Measurements from ENCODE around the gene MAML2.

The MAML2 gene

DNA sequence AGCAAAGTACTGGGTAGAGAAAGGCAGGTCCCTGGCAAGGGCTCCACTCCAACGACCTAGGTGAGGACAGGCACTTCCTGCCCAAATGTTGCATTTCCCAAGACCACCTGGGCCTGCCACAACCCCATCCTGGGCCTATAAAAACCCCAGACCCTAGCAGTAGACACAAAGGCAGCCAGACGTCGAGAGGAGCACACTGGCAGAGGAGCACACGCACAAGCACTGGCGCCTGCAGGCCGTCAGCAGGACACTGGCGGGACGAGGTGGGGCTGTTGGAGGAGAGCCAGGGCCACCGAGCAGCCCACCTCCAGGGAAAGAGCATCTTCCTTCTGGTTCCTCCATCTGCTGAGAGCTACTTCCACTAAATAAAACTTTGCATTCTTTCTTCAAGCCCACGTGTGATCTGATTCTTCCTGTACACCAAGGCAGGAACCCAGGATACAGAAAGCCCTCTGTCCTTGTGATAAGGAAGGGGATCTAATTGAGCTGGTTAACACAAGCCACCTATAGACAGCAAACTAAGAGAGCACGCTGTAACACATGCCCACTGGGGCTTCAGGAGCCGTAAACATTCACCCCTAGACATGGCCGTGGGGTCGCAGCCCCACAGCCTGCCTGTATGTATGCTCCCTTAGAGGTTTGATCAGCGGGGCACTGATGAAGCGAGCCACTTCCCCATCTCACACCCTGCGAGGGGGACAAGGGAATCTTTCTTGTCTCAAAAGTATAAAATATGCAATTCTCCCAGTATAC, 329.4 kb downstream of the MAML2 start:
- TF ChIP-seq GATA2 (IDR thresholded peaks at IDR 0.05; ENCODE audit: low read depth, low read length), result no peak

- TF ChIP-seq GATA3 (IDR thresholded peaks at IDR 0.05; ENCODE audit: low read depth, low read length), result no peak
- TF ChIP-seq GATA2 (IDR thresholded peaks at IDR 0.05; ENCODE audit: low read depth, low read length), result no peak
Measured at GRCh38 chr11:96012086-96012824, 330.7 kb downstream of the MAML2 start.

- no peak for TF ChIP-seq GATA3 (IDR thresholded peaks at IDR 0.05; ENCODE audit: low read depth, low read length)
- TF ChIP-seq GATA2 (IDR thresholded peaks at IDR 0.05; ENCODE audit: low read depth, low read length), result no peak
Measured at GRCh38 chr11:96010683-96011082, 332.3 kb downstream of the MAML2 start.

GRCh38 chr11:96008161-96008720, 334.8 kb downstream of the MAML2 start:
- TF ChIP-seq GATA2 (IDR thresholded peaks at IDR 0.05; ENCODE audit: low read depth, low read length), result no peak
- no peak for TF ChIP-seq GATA3 (IDR thresholded peaks at IDR 0.05; ENCODE audit: low read depth, low read length)

DNA sequence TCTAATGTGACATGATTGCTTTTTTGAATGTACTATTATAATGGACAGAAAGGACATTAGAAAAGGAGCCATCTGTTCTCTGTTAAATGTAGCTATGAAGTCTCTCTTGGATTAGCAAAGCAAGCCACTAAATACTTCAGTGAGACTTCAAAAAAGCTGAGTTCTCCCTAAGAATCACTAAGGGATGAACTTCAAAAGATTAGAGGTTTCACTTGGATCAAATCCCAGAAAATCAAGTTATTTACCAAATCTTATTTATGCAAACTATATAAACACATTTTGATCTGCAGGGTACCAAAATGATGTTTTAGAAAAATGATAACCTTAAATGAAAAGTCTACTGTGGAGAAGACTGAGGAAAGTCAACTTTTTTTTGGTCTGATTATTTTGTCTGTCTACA, 337.0 kb downstream of the MAML2 start:
- TF ChIP-seq GATA3 (IDR thresholded peaks at IDR 0.05; ENCODE audit: low read depth, low read length) (no peak), GATA2 (IDR thresholded peaks at IDR 0.05; ENCODE audit: low read depth, low read length) (no peak)

DNA sequence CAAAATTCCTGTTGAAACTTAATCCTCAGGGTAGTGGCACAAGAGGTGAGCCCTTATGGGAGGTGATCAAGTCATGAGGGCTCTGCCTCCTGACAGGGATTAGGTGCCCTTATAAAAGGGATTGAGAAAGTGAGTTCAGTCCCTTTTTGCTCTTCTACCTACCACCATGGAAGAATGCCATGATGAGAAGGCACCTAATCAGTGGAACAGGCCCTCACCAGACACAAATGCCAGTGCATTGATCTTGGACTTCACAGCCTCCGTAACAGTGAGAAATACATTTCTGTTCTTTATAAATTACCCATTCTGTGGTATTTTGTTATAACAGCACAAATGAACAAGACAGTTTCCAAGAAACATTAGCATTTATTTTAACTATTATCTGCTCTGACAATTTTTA, 338.1 kb downstream of the MAML2 start:
- TF ChIP-seq GATA2 (IDR thresholded peaks at IDR 0.05; ENCODE audit: low read depth, low read length), result no peak
- TF ChIP-seq GATA3 (IDR thresholded peaks at IDR 0.05; ENCODE audit: low read depth, low read length), result no peak

DNA sequence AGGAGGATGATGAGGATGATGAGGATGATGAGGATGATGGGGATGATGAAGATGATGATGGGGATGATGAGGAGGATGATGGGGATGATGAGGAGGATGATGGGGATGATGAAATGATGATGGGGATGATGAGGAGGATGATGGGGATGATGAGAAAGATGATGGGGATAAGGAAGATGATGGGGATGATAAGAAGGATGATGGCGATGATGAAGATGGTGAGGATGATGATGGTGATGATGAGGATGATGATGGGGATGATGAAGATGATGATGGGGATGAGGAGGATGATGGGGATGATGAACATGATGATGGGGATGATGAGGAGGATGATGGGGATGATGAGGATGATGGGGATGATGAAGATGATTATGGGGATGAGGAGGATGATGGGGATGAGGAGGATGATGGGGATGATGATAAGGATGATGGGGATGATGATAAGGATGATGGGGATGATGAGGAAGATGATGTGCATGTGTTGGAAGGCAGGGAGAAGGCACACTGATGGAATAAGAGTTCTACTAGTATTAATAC, 340.2 kb downstream of the MAML2 start:
- TF ChIP-seq GATA2 (IDR thresholded peaks at IDR 0.05; ENCODE audit: low read depth, low read length) (no peak), GATA3 (IDR thresholded peaks at IDR 0.05; ENCODE audit: low read depth, low read length) (no peak)

GRCh38 chr11:96002339-96002738, 340.7 kb downstream of the MAML2 start:
- TF ChIP-seq GATA3 (IDR thresholded peaks at IDR 0.05; ENCODE audit: low read depth, low read length) (no peak), GATA2 (IDR thresholded peaks at IDR 0.05; ENCODE audit: low read depth, low read length) (no peak)

DNA sequence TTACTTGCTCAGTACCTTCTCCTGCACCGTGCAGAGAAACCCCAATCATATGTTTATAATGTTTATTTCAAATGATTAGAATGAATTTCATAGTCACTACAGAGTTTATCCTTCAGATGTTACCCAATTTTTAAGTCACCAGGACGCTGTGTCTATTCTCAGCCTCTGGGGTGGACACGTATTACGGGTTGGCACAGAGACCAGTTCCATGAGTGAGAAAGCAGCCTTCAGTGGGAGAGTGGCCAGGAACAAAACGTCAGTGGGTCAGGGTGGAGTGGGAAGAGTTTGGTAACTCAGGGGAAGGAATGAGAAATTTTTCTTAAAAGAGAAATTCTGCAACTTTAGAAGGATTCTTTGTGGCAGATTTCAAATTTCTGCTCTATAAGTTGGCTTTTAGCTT, 342.0 kb downstream of the MAML2 start:
- TF ChIP-seq GATA3 (IDR thresholded peaks at IDR 0.05; ENCODE audit: low read depth, low read length) (no peak), GATA2 (IDR thresholded peaks at IDR 0.05; ENCODE audit: low read depth, low read length) (no peak)

DNA sequence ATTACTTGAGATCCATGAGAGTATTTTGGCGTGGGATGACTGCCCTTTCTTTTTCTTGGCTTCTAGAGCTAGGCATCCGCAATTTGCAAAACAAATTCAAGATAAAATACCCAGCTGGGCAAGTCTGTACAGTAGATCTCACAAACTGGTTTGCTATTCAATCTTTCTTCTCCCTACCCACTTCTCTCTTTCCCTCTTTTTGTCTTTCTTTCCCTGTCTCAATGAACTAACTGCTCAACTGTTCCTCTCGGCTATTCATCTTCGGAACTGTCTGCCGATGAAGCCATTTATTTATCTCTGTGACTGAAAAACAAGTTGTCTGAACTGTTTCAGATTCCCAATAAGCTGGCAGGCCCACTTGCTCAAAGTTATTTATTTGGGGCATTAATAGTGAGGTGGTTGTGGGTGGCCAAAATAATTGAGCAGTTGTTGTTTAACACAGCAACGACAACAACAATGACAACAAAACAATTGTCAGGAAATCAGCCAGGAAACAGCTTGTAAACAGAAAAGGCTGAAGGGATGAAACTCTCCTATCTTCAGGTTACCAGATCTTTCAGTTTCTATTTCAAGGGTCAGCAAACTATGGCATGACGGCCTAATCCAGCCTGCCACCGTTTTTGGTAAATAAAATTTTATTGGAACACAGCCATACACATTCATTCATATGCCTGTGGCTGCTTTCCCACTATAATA, 343.1 kb downstream of the MAML2 start:
- TF ChIP-seq GATA2 (IDR thresholded peaks at IDR 0.05; ENCODE audit: low read depth, low read length), result no peak
- no peak for TF ChIP-seq GATA3 (IDR thresholded peaks at IDR 0.05; ENCODE audit: low read depth, low read length)

GRCh38 chr11:95996621-95997235, 346.3 kb downstream of the MAML2 start:
- TF ChIP-seq GATA3 (IDR thresholded peaks at IDR 0.05; ENCODE audit: low read depth, low read length), result no peak
- no peak for TF ChIP-seq GATA2 (IDR thresholded peaks at IDR 0.05; ENCODE audit: low read depth, low read length)

DNA sequence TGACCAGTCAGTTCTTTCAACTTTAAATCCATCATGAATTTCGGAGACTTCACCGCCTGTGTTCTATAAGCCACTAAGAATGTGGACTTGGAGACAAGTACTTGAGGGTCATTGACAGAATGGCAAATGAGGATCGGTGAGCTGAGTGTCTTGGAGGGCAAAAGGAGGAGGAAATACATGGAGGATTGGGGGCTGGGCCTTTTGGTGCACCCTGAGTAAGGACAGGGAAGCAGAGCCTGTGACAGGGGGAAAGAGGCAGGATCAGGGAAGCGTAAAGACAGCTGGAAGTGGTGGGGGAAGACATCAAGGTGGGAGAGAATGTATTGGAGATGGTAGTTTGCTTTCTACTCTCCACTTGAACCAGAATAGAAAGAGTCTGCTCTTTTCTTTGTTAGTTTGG, 348.7 kb downstream of the MAML2 start:
- no peak for TF ChIP-seq GATA3 (IDR thresholded peaks at IDR 0.05; ENCODE audit: low read depth, low read length)
- TF ChIP-seq GATA2 (IDR thresholded peaks at IDR 0.05; ENCODE audit: low read depth, low read length), result no peak

GRCh38 chr11:95993438-95994298, 349.3 kb downstream of the MAML2 start:
- TF ChIP-seq GATA3 (IDR thresholded peaks at IDR 0.05; ENCODE audit: low read depth, low read length) (no peak), GATA2 (IDR thresholded peaks at IDR 0.05; ENCODE audit: low read depth, low read length) (no peak)
